Kidney epithelial cell (primary cell): ENCODE results near the gene DPH6. TPM values are rescaled to one million over a fixed set of nuclear protein-coding genes. Genes with fewer than 3 reads are reported as not detected.

Experiments
- DNase-seq: peaks from one replicate; pipeline ENCODE4 v3.0.0-alpha.2; 2010; ENCODE audit warnings: low read depth
- H3K27me3 ChIP-seq: 2 replicates; pipeline ENCODE4 v1.6.0; 2011; ENCODE audit warnings: low read length; ENCODE audit not compliant: control insufficient read depth, insufficient read depth
- H3K36me3 ChIP-seq: 2 replicates; pipeline ENCODE4 v1.5.1; 2011; ENCODE audit warnings: low read length; ENCODE audit not compliant: control insufficient read depth, insufficient read depth
- H3K4me3 ChIP-seq: 2 replicates; pipeline ENCODE4 v1.5.1; 2011; ENCODE audit warnings: low read depth, mild to moderate bottlenecking, control low read depth, low read length
- total RNA-seq: library from RNA; depleted of rRNA; stranded (reverse); fragments of >200 nt; gene quantifications from 2 replicates; pipeline ENCODE4 v1.2.3, GENCODE V29; 2015
- TF ChIP-seq, protein P1 (sequence below): IDR thresholded peaks from 2 replicates; pipeline ENCODE4 v1.5.1; 2011; ENCODE audit warnings: mild to moderate bottlenecking, moderate library complexity, low read length, control low read depth, inconsistent platforms; ENCODE audit not compliant: insufficient read depth, poor library complexity, severe bottlenecking

Gene DPH6
- total RNA-seq, 1 donor from 2014 or later = 13.5 TPM

DNA sequence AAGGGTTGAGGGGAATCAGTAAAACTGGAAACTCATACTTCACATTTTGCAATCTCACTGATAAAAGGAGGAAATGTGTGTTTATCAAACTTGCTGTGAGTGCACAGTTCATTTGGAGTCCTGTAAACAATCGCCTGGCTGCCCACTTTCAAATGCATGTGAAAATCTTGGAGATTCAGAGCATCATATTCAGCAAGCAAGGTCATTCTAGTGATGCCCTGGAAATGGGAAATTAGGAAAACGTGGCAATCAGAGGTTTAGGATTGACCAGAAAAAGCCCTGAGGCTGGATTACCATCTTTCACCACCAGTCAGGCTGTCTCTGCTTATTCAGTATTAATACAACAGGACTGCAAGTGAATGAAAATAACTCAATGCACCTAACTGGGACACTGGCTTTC is 23.9 kb downstream of the DPH6 start:
- H3K4me3 ChIP-seq = no peak overlapping the region
- TF ChIP-seq, protein P1, sequence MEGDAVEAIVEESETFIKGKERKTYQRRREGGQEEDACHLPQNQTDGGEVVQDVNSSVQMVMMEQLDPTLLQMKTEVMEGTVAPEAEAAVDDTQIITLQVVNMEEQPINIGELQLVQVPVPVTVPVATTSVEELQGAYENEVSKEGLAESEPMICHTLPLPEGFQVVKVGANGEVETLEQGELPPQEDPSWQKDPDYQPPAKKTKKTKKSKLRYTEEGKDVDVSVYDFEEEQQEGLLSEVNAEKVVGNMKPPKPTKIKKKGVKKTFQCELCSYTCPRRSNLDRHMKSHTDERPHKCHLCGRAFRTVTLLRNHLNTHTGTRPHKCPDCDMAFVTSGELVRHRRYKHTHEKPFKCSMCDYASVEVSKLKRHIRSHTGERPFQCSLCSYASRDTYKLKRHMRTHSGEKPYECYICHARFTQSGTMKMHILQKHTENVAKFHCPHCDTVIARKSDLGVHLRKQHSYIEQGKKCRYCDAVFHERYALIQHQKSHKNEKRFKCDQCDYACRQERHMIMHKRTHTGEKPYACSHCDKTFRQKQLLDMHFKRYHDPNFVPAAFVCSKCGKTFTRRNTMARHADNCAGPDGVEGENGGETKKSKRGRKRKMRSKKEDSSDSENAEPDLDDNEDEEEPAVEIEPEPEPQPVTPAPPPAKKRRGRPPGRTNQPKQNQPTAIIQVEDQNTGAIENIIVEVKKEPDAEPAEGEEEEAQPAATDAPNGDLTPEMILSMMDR = no peak
- H3K27me3 ChIP-seq = no peaks in the 10 kb centered on the region
- H3K36me3 ChIP-seq = no peaks in the 10 kb centered on the region
- no peak for DNase-seq

DNA sequence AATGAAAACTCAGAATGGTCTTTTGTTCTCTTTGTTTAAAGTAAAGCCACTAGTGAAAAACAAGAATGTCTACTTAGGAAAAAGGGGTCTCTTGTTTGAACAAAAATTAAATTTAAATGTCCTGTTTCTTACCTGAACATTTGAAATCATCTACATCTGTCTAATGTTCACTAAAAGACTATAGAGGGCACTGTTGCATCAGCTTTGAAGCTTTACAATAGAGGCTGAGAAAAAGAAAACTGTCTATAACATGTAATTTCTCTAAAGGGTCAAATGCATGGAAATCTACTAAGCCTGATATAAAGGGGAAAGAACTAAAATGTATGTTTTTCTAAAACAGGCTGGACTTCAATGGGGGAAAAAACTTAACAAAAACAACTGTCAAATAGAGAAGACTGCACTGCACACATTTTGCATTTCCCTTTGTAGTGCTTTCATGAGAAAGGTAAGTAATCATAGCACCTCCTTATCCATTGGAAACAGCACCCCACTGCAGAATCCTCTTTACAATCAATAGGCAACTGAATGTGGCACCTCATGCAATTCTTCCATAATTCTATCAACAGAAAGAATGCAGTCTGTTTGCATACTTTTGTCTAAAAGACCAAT is 26.3 kb downstream of the DPH6 start:
- TF ChIP-seq, protein P1 = peak; percentile 54
- H3K36me3 ChIP-seq = no peaks in the 10 kb centered on the region
- H3K27me3 ChIP-seq = no peaks in the 10 kb centered on the region
- H3K4me3 ChIP-seq = no peak overlapping the region
- DNase-seq = no peak

DNA sequence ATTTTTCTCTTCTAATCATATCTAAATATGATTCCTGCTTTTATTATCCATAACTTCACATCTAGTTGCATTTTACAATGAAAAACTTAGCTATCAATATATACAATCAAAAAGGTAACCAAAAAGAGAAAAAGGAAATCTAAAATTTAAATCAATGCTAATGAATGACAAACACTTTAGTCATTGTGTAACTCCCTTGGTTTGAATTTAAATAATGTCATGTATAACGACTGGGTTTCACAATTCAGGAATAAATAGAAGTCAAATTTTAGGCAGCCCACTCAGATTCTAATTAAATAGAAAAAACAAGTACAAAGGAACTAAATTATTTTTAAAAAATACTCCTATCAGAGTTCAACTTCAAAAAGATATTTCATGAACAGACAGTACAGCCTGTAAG is 26.9 kb downstream of the DPH6 start:
- no peak overlapping the region for H3K4me3 ChIP-seq
- TF ChIP-seq, protein P1 = no peak
- H3K36me3 ChIP-seq = no peaks in the 10 kb centered on the region
- no peak for DNase-seq
- no peaks in the 10 kb centered on the region for H3K27me3 ChIP-seq

DNA sequence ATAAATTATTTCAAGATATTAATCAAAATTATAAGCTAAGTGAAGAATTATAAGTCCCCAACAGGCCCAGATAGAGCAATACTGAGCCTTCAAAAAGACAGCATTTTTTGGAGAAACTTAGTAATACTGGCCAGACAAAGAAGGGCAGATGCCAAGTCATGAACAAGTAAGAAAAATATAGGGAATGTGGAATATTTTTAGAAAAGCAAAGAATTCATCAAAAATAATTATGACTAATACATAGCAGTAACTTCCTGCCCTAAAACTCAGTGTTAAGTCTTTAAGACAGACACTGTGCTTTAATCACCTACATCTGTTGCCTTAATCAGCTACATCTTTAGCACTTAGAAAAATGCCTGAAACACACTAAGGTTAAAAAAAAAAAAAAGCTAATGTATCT is 31.2 kb downstream of the DPH6 start:
- Histone ChIP-seq H3K36me3 (no peaks in the 10 kb centered on the region), H3K27me3 (no peaks in the 10 kb centered on the region), H3K4me3 (no peak overlapping the region)
- TF ChIP-seq, protein P1 = no peak
- no peak for DNase-seq

DNA sequence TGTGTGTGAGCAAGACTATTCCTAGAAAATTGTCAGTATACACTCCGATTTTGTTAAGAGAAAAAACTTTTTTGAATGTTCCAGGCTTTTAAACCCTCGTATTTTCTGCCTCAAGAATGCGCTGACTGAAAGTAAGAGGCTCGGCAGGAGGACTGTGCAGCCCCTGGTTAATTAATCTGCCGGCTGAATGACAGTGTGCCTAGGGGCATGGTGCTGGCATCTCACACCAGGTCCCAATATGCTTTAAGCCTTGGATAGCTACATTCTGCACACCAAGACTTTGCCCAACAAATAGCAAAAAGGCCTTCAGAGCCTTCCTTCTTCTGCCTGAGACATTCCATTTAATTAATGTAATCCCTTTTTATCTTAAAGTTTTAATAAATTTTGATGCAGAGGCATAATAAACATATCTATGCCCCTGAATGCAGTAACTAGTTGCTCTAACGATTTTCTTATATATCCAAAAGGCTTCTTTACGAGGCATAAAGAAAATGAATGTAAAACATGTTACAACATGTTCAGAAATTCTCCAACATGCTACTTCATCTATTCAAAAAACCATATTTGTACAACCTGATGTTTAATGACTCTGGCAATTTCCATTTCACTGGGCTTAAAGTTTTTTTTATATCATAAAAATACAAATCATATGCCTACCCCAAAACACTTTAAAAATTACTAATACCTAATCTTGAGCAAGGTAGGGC is 37.9 kb downstream of the DPH6 start:
- TF ChIP-seq, protein P1 = no peak
- no peaks in the 10 kb centered on the region for H3K27me3 ChIP-seq
- no peaks in the 10 kb centered on the region for H3K36me3 ChIP-seq
- DNase-seq = no peak
- H3K4me3 ChIP-seq = no peak overlapping the region
